Hematopoietic multipotent progenitor cell treated with erythropoietin and hydrocortisone succinate and interleukin-3 and kit ligand, for 17 days (in vitro differentiated cells): ENCODE measurements around the gene ZNF526.
"Not testable (repeated sequence)": the region's sequence is repeated elsewhere in the genome, so short reads cannot be mapped to it uniquely, and the experiment has no call there.

Experiments used
- DNase-seq: peaks from one replicate; pipeline ENCODE4 v3.0.0-alpha.2; 2015; ENCODE audit warnings: low spot score

The ZNF526 gene

DNA sequence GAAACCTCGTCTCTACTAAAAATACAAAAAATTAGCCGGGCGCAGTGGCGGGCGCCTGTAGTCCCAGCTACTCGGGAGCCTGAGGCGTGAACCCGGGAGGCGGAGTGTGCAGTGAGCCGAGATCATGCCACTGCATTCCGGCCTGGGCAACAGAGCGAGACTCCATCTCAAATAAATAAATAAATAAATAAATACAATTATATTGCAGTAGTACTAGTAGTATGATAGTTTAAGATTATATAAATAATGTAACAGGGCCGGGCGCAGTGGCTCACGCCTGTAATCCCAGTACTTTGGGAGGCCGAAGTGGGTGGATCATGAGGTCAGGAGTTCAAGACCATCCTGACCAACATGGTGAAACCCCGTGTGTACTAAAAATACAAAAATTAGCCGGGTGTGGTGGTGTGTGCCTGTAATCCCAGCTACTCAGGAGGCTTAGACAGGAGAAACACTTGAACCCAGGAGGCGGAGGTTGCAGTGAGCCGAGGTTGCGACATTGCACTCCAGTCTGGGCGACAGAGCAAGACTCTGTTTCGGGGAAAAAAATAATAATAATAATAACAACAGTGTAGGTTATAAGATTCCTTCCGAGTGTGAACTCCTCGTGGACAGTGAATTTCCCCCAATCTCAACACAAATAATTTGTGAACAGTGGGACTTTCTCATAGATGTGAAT lies 47.0 kb downstream of the ZNF526 start:
- not testable (repeated sequence) for DNase-seq

DNA sequence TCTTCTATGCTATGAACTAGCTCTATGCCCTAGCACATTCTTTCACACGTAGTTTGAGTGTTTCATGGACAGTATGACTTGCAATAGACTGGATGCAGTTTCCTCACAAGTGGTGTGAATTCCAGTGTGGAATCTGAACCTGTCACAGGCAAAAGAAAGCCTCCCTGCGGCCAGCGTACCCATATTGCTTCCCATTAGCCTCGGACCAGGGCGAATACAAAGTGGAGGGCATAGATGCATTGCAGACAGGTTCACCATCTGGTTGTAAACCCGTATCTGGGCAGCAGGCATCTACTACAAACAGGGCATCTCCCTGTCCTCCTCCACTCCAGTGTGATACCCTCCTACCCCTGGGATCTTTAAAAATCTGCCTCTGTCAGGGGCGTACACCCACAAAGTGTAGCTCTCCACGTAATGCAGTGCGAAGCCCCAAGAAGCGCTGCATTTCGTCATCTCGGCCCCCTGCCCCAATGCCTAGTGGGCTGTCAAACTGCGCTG lies 47.6 kb downstream of the ZNF526 start:
- DNase-seq = no peak

DNA sequence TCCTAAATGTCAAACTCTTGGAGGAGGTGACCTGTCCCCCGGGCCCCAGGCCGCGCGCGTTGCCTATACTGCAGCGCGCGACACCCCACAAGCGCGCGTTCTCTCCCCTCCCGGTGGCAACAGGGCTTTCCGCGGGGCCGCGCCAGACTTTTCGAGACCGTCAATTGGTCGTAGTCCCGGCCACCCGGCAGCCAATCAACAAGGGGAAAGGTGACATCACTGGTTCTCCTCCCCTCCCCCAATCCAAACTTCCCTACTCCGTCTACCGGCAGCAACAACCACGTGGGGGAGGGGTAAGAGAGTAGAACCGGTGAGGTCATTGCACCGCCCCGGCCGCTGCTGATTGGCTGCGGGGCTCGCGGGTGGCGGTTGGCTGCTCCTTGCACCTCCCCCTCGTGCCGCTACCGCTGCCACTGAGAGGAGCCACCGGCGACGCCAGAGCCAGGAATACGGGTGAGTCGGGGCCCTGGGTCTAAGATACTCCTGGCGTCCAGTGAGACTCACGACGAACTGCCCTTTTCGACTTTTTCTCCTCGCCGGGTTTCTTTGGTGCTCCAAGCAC lies 48.1 kb downstream of the ZNF526 start:
- DNase-seq = peak; percentile 99

DNA sequence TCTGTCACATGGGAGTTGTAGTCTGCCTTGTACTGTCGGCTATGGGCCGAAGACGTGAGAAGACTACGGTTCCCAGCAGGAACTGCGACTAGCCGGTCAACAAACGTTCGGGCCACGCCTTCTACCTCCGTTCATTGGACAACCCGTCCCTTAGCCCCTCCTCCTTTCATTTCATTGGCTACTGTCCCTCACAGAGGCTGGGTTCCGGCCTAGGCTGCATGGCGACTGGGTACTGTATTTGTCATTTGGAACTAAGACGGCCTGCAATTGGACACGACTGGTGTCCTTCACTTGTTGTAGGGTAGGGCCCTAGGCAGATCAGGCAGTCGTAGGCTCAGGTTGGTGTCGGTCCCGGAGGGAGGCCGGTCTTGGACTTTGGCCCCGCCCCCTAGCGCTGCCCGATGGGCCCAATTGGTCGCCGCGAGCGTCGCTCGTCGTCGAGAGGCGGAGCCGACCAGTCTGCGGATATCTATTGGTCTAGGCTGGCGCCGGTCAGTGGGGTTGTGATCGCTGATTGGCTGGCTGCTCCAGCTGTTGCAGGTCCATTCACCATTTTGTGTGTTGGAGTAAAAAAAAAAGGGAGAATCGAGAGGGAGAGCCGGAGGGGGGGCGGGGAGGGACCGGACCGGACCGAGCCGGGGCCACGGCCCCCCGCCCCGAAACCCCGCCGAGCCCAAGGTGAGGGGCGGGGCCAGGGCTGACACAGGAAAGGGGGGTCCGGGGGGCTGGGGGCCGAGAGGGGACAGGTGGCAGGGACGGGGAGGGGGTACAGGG lies 48.8 kb downstream of the ZNF526 start, which contains the start of gene CIC:
Gene CIC, plus strand, starts transcription at position 549 of the 774 bp plus-strand sequence. CDS start 2,532 bp downstream, outside the sequence.
- peak; percentile 100 for DNase-seq

DNA sequence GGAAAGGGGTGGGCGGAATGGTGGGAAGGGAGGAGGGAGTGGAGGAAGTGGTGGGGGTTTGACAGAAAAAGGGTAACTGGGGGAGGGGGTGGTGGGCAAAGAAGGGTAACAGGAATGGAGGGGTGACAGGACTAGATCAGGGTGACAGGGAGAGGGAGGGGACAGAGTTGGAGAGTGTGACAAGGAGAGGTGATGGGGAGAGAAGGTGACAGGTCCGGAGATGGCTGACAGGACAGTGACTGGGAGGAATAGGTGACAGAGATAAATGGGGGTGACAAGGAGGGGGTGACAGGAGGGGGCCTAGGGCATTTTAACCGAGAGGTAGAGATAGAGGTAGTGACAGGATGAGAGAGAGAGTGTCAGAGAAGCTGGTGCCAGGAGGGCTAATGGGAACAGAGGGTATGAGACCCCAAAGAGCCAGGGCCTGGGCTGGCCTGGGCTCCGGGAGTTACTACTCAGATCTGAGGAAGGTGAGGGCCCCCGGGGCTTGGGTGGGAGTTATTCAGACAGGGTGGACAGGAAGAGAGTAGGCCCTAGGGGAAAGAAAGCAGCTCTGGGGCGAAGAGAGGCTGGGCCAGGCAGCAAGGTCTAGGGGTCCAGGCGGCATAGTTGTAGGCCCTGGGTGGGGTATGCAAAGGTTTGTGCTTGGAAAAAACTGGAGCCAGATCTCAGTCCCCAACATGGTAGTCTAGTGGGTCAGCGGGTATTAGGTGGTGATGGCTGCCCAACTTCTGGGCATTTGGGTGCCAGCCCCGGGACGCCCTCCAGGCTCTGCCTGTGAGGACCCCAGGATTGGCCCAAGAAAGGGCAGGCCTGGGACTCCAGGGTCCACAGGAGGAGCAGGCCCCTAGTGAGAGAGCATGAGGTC lies 49.6 kb downstream of the ZNF526 start:
- peak; percentile 58 for DNase-seq

DNA sequence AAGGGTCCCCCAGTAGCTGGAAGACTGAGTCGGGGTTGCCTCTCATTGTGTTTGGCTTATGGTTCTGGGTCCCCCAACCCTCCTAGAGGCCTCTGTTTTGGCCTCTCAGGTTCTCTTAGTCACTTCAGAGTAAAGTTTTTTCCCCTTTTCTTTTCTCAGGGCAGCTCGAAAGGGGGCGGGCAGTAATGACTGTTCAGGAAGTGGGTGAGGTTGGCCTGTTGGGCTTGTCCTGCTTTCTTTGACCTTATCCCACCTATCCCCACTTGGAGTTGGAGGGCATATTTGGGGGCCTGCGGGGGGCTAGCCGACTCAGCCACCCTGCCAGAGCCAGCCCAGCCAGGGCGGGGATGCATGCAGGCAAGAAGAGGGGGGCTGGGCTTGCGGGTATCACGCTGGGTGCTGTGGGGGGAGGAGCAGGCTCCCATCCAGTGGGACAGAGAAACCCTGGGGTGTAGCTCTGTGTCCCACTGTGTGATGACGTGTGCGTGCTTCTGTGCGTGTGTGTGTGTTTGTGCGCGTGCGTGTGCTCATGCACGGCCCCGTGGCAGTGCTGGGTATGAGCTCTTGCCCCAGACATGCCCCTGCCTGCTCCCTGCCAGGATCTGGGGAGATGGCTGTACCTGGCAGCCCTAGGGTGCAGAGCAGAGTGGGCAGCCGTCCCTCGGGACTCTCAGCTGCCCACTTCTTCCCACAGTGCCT lies 50.4 kb downstream of the ZNF526 start:
- peak; percentile 83 for DNase-seq

DNA sequence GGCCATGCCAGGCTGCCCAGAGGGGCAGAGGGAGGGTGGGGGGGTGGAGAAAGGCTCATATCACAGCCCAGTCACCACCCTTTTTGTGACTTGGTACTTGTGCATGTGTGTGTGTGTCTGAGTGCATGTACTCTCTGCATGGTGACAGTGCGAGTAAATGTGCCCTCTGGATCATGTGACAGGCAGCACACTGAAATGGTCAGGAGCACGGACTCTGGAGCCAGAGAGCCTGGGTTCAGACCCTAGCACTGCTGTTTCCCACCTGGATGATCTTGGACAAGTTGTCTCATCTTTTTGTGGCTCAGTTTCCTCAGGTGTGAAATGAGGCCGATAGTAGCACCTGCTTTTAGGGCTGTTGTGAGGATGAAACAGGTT lies 50.9 kb downstream of the ZNF526 start:
- DNase-seq = no peak

DNA sequence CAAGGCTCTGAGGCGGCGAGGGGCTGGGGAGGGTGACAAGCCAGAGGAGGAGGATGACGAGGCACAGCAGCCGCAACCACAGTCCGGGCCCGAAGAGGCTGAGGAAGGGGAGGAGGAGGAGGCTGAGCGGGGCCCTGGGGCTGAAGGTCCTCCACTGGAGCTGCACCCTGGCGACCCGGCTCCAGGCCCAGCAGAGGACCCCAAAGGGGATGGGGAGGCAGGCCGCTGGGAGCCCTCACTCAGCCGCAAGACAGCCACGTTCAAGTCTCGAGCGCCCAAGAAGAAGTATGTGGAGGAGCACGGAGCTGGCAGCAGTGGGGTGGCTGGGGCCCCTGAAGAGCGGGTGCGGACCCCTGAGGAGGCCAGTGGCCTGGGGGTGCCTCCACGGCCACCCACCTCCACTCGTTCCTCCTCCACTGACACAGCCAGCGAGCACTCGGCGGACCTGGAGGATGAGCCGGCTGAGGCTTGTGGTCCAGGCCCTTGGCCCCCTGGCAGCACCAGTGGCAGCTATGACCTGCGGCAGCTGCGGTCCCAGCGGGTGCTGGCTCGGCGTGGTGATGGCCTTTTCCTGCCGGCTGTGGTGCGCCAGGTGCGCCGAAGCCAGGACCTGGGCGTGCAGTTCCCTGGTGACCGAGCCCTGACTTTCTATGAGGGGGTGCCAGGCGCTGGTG lies 51.9 kb downstream of the ZNF526 start:
- DNase-seq = no peak

DNA sequence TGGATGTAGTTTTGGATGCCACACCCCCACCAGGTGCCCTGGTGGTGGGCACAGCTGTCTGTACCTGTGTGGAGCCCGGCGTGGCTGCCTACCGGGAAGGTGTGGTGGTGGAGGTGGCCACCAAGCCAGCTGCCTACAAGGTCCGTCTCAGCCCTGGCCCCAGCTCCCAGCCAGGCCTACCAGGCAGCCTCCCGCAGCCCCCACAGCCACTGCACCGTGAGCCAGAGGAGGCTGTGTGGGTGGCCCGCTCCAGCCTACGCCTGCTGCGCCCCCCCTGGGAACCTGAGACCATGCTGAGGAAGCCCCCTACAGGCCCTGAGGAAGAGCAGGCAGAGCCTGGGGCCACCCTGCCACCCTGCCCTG lies 52.4 kb downstream of the ZNF526 start:
- DNase-seq = no peak

DNA sequence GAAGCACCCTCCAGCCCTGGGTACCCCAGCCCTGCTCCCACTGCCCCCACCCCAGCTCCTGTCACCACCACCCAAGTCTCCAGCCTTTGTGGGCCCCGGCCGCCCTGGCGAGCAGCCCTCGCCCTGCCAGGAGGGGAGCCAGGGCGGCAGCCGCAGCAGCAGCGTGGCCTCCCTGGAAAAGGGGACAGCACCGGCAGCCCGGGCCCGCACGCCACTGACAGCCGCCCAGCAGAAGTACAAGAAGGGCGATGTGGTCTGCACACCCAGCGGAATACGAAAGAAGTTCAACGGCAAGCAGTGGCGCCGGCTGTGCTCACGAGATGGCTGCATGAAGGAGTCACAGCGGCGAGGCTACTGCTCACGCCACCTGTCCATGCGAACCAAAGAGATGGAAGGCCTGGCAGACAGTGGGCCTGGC lies 52.9 kb downstream of the ZNF526 start:
- no peak for DNase-seq

DNA sequence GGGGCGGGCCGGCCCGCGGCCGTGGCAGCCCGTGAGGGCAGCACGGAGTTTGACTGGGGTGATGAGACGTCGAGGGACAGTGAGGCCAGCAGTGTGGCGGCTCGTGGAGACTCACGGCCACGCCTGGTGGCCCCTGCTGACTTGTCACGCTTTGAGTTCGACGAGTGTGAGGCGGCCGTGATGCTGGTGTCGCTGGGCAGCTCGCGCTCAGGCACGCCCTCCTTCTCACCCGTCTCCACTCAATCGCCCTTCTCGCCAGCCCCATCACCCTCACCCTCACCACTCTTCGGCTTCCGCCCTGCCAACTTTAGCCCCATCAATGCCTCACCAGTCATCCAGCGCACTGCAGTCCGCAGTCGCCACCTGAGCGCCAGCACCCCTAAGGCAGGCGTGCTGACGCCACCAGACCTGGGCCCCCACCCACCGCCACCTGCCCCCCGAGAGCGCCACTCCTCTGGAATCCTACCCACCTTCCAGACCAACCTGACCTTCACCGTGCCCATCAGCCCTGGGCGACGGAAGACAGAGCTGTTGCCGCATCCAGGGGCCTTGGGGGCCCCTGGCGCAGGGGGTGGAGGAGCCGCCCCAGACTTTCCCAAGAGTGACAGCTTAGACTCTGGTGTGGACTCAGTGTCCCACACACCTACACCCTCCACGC lies 53.4 kb downstream of the ZNF526 start:
- DNase-seq = no peak

DNA sequence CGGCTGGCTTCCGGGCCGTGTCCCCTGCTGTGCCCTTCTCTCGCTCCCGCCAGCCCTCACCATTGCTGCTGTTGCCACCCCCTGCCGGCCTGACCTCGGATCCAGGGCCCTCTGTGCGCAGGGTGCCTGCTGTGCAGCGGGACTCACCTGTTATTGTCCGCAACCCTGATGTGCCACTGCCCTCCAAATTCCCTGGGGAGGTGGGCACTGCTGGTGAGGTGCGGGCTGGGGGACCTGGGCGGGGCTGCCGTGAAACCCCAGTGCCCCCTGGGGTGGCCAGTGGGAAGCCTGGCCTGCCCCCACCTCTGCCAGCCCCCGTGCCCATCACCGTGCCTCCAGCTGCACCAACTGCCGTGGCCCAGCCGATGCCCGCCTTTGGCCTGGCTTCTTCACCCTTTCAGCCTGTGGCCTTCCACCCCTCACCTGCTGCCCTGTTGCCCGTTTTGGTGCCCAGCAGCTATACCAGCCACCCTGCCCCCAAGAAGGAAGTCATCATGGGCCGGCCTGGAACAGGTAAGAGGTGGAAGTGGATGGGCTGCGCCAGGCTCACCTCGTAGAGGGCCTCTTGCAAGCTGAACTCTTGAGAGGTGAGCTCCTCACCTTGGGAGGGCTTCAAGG lies 54.1 kb downstream of the ZNF526 start:
- DNase-seq = no peak

DNA sequence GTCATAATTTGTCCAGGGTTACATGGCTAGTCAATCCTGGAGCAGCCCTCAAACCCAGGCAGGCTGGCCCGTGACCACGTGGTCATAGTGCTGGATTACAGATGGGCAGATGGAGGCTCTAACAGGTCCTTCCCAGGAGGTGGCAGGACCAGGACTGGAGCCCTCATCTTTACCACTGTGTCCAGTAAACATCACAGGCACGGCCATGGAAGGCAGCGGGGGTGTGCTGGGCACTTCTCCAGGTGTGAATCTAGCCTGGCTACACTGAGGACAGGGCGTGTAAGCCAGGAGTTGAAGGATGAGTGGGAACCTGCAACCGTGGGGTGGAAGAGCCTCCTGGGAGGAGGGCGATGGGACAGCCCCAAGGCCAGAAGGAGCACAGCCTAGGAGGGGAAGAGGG lies 55.0 kb downstream of the ZNF526 start:
- DNase-seq = no peak

DNA sequence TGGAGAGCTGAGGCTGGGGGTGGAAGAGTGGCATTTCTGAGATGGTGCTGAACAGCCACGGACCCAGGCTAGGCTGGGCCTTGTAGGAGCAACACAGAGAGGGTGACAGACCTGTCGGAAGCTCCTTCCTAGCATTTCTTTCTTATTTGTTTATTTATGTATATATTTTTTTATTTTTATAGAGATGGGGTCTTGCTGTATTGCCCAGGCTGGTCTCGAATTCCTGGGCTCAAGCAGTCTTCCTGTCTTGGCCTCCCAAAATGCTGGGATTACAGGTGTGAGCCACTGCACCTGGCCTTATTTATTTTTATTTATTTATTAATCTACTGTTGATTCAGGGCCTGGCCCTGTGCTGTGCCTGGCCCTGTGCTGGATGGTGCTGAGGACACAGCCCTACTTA lies 55.4 kb downstream of the ZNF526 start:
- no peak for DNase-seq

DNA sequence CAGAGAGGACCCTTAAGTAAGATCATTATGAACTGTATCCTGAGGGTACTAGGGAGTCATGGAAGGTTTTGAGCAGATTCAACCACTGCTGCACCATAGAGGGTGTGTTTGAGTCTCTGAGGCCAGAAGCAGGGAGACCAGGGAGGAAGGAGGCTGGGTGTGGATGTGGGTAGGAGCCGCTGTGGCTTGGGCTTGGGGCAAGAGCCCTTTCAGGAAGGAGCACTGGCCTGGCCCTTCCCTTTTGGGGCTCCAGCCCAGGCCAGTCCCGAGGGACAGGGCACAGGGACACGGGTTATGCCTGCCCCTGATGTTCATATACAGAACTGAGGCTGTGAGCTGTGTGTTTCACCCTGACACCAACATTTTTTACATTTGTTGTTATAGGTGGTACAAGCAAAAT lies 56.2 kb downstream of the ZNF526 start:
- DNase-seq = no peak

DNA sequence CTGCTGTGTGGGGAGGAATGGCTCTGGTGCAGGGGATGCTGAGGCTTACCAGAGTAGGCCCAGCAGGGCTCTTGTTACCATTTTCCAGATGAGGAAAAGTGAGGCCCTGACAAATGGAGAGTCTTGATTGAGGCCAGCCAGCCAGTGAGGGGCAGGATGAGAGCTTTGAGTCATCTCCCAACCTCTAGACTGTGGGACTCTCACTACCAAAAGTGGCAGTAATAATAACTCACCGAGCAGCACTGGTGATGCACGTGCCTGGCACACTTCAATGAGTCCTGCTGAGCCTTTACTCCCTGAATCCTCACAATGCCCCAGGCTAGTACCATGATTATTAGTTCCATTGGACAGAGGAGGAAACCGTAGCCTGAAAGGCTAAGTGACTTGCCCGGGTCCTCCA lies 56.7 kb downstream of the ZNF526 start:
- DNase-seq = no peak
